Measurements from ENCODE around the gene ELAVL4. TPM values are rescaled to one million over a fixed set of nuclear protein-coding genes. Genes with fewer than 3 reads are reported as not detected.

Gene ELAVL4
- total and polyA plus RNA-seq, 2 of the 8 experiments (the other 6 are each of a cell fraction or from before 2014, with no cell fraction given), result 0.21 to 0.89 TPM

DNA sequence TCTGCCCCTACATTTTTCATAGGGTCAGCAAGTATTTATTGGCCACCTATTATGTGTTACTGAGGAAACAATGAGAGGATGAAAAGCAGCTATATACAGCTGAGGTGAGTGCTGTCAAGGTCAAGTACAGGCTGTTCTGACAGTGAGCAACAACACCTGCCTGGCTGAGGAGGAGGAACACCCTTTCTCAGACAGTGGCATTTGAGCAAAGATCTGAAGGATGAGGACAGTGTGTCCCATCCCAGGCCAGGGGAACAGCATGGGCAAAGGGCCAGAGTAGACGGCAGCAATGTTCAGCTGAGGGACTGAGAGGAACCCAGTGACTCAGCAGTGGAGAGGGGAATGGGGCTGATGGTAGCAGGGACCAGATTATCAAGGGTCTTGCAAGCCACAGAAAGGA, 101.0 kb downstream of the ELAVL4 start:
- 92% methylated on average over 1 of the region's 1 CpG; no CpG with 5 or more reads in 1 of the 2 experiments for WGBS, 2 experiments (ENCODE audit: extremely low coverage in 1 of 2, insufficient coverage in 1 of 2, insufficient read length in 1 of 2, insufficient replicate concordance in 2 of 2, low coverage in 1 of 2, low lambda C conversion rate in 2 of 2, missing lambda C conversion rate in 1 of 2)

More for the DNA sequence above, 101.0 kb downstream of the ELAVL4 start:
- H2BK12ac ChIP-seq (ENCODE audit: low read depth, low read length), result no peak overlapping the region
- no peak overlapping the region for H4K8ac ChIP-seq (ENCODE audit: extremely low read depth, insufficient read depth, low read length)
- H3K79me1 ChIP-seq (ENCODE audit: low read depth, low read length), result no peaks in the 10 kb centered on the region
- no peaks in the 10 kb centered on the region for H3K79me2 ChIP-seq (ENCODE audit: control insufficient read depth in 1 of 2, insufficient read depth in 2 of 2, low read length in 2 of 2)
- no peak overlapping the region for H4K91ac ChIP-seq (replicated peaks; ENCODE audit: insufficient read length, low read length)
- H3K23ac ChIP-seq (ENCODE audit: insufficient read length), result no peak overlapping the region
- TF ChIP-seq EP300 (IDR thresholded peaks at IDR 0.05; ENCODE audit: borderline replicate concordance in 1 of 2, low read depth in 2 of 2, low read length in 2 of 2), result no peak
- no peak for TF ChIP-seq SP2 (IDR thresholded peaks at IDR 0.05; ENCODE audit: low read length)
- TF ChIP-seq SRF (IDR thresholded peaks at IDR 0.05; ENCODE audit: low read depth, low read length), result no peak
- no peak for TF ChIP-seq CHD2 (IDR thresholded peaks at IDR 0.05; ENCODE audit: low read length)
- no peak for TF ChIP-seq EGR1 (IDR thresholded peaks at IDR 0.05; ENCODE audit: borderline replicate concordance, low read depth, low read length)
- no peak for TF ChIP-seq NANOG (IDR thresholded peaks at IDR 0.05; ENCODE audit: insufficient read depth, low read depth, low read length, poor library complexity, severe bottlenecking)
- TF ChIP-seq CHD1 (IDR thresholded peaks at IDR 0.05; ENCODE audit: low read depth, low read length), result no peak
- TF ChIP-seq BACH1 (IDR thresholded peaks at IDR 0.05; ENCODE audit: low read length), result no peak
- H3K4ac ChIP-seq (replicated peaks; ENCODE audit: insufficient read length, low read depth, low read length), result no peak overlapping the region
- H3K4me1 ChIP-seq (replicated peaks in 1 of 4; ENCODE audit: control insufficient read depth in 3 of 4, insufficient read depth in 4 of 4, low read length in 3 of 4), result no peaks in the 10 kb centered on the region
- no peak overlapping the region for H3K9ac ChIP-seq (replicated peaks in 1 of 4; ENCODE audit: extremely low read depth in 1 of 4, low read depth in 3 of 4, low read length in 3 of 4)
- no peaks in the 10 kb centered on the region for H3K36me3 ChIP-seq (ENCODE audit: control insufficient read depth in 2 of 4, insufficient read depth in 4 of 4, low read length in 3 of 4)
- no peak overlapping the region for H2BK120ac ChIP-seq (replicated peaks; ENCODE audit: low read depth, low read length)
- no peak overlapping the region for H3K4me2 ChIP-seq (ENCODE audit: insufficient read depth in 1 of 2, low read depth in 2 of 2, low read length in 2 of 2)
- no peak overlapping the region for H2BK20ac ChIP-seq (ENCODE audit: low read length)
- no peak overlapping the region for H3K14ac ChIP-seq (ENCODE audit: insufficient read length)
- no peak overlapping the region for H2AFZ ChIP-seq (ENCODE audit: low read length)
- no peaks in the 10 kb centered on the region for H4K20me1 ChIP-seq (replicated peaks in 1 of 2; ENCODE audit: control insufficient read depth in 1 of 2, insufficient read depth in 2 of 2, low read length in 2 of 2)
- no peaks in the 10 kb centered on the region; the same call in 1 of the 2 replicates for H3K23me2 ChIP-seq (ENCODE audit: low read depth, low read length)
- no peak overlapping the region for H3K18ac ChIP-seq (ENCODE audit: extremely low read depth, low read length)
- H2BK15ac ChIP-seq (ENCODE audit: low read length), result no peak overlapping the region
- H4K5ac ChIP-seq (ENCODE audit: insufficient read length, low read depth, low read length), result no peak overlapping the region
- CTCF ChIA-PET (ENCODE audit: partially characterized antibody), result no interaction called here
- no peak overlapping the region for H3K27ac ChIP-seq (ENCODE audit: low read depth, low read length)
- H3K9me3 ChIP-seq (ENCODE audit: insufficient read depth in 2 of 2, low read depth in 1 of 2, low read length in 1 of 2), result no peaks in the 10 kb centered on the region
- H3K27me3 ChIP-seq (replicated peaks in 1 of 4; ENCODE audit: control insufficient read depth in 3 of 4, extremely low read depth in 1 of 4, insufficient read depth in 3 of 4, low read length in 3 of 4), result no peaks in the 10 kb centered on the region
- POLR2A ChIA-PET (ENCODE audit: partially characterized antibody), result no interaction called here
- no peak for FAIRE-seq
- no peak overlapping the region for H2BK5ac ChIP-seq (ENCODE audit: low read depth, low read length)
- no peak overlapping the region for H3K4me3 ChIP-seq (ENCODE audit: extremely low read depth in 1 of 4, insufficient read depth in 2 of 4, low read depth in 3 of 4, low read length in 4 of 4)
- H3K56ac ChIP-seq (replicated peaks; ENCODE audit: insufficient read length, low read depth, low read length), result no peak overlapping the region
- H2AK5ac ChIP-seq (ENCODE audit: low read depth, low read length), result no peak overlapping the region
- DNase-seq (ENCODE audit: low read depth in 1 of 2, low spot score in 2 of 2), result no peak
